Lung (tissue), 12 donors: ENCODE measurements around the gene NOS3. TPM values are rescaled to one million over a fixed set of nuclear protein-coding genes. Genes with fewer than 3 reads are reported as not detected.

Source experiments
- ATAC-seq: fragments of 200-7000 bp; cut with Tn5 transposase; one replicate; pipeline ENCODE4 v1.9.1; 2020; ENCODE audit warnings: moderate number of reproducible peaks; ENCODE audit not compliant: insufficient read depth, low FRiP score
- DNase-seq, 3 donors: peaks; one replicate each; pipeline ENCODE4 v3.0.0-alpha.2; 2013 to 2017
- H3K27ac ChIP-seq, 2 donors: one replicate each; pipeline ENCODE4 v1.5.1; 2013; ENCODE audit warnings: mild to moderate bottlenecking in 2 of 2, moderate library complexity in 2 of 2, control low read depth in 1 of 2, inconsistent platforms in 1 of 2, low read depth in 1 of 2, low read length in 1 of 2
- H3K27me3 ChIP-seq, 3 donors: one replicate each; pipeline ENCODE4 v1.5.1; 2013; ENCODE audit warnings: low read length in 2 of 3; ENCODE audit not compliant: control insufficient read depth in 3 of 3, insufficient read depth in 3 of 3
- H3K36me3 ChIP-seq, 4 donors: one replicate each; pipeline ENCODE4 v1.5.1; 2013; ENCODE audit warnings: low read length in 4 of 4, mild to moderate bottlenecking in 1 of 4, moderate library complexity in 1 of 4; ENCODE audit not compliant: control insufficient read depth in 4 of 4, insufficient read depth in 4 of 4
- H3K4me1 ChIP-seq, 5 donors: one replicate each; pipeline ENCODE4 v1.5.1; 2013; ENCODE audit warnings: low read length in 5 of 5, mild to moderate bottlenecking in 2 of 5, moderate library complexity in 1 of 5; ENCODE audit not compliant: control insufficient read depth in 5 of 5, insufficient read depth in 5 of 5
- H3K4me3 ChIP-seq: one replicate; pipeline ENCODE4 v1.5.1; 2013; ENCODE audit warnings: mild to moderate bottlenecking, control low read depth, moderate library complexity
- H3K9ac ChIP-seq, 2 donors: one replicate each; pipeline ENCODE4 v1.5.1; 2013; ENCODE audit warnings: low read length in 2 of 2, control low read depth in 1 of 2; ENCODE audit not compliant: insufficient read depth in 1 of 2
- H3K9me3 ChIP-seq, 4 donors: one replicate each; pipeline ENCODE4 v1.5.1; 2013; ENCODE audit warnings: low read length in 3 of 4, mild to moderate bottlenecking in 1 of 4, moderate library complexity in 1 of 4; ENCODE audit not compliant: control insufficient read depth in 4 of 4, insufficient read depth in 3 of 4
- WGBS, 2 donors: extraction: QIAGEN DNeasy Blood & Tissue Kit; methylation state at CpG; one replicate each; pipeline ENCODE4 v1.1.7; 2013; 5-methylcytosine and 5-hydroxymethylcytosine counted together
- polyA plus RNA-seq, 2 donors: library from polyadenylated mRNA; stranded (reverse); fragments of 200-250 nt; gene quantifications; one replicate each; pipeline ENCODE4 v1.2.1, GENCODE V29; 2013
- total RNA-seq, 2 donors: library from RNA; depleted of rRNA in 1 of 2; stranded (reverse); fragments of >200 nt in 1 of 2; gene quantifications; one replicate each; pipeline ENCODE4 v1.2.1, GENCODE V29; 2014 to 2021
- TF ChIP-seq, protein P1 (sequence below): IDR thresholded peaks from 2 replicates; pipeline ENCODE4 v1.5.1; 2012; ENCODE audit warnings: mild to moderate bottlenecking; ENCODE audit errors: control extremely low read depth, extremely low read depth
- donor health status: control.
- donor health status: control.
- donor health status: Bipolar disorder and iron deficiency.
- donor health status: healthy.
- donor health status: DM: yes; HTN: yes; CAD: no.

Gene NOS3
- total and polyA plus RNA-seq, 4 donors = 9.3 to 31.0 (median 11.9) TPM

DNA sequence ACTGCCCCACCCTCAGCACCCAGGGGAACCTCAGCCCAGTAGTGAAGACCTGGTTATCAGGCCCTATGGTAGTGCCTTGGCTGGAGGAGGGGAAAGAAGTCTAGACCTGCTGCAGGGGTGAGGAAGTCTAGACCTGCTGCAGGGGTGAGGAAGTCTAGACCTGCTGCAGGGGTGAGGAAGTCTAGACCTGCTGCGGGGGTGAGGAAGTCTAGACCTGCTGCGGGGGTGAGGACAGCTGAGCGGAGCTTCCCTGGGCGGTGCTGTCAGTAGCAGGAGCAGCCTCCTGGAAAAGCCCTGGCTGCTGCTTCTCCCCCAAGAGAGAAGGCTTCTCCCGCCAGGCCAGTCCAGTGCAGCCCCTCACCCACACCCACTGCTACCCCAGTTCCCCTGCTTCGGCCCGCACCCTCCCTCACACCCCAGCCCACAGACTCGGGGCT lies 6.3 kb downstream of the NOS3 start:
- Histone ChIP-seq H3K4me3 (no peak overlapping the region), H3K36me3 (peaks cover 0 to 6% (median 0%) of the 10 kb centered on the region in 4 donors), H3K27ac (no peak overlapping the region), H3K27me3 (no peaks in the 10 kb centered on the region), H3K9me3 (no peaks in the 10 kb centered on the region), H3K9ac (no peak overlapping the region), H3K4me1 (peaks cover 0 to 33% (median 10%) of the 10 kb centered on the region in 5 donors)
- WGBS, 2 donors = 76 to 79% methylated on average over 5 to 8 of the region's 8 CpGs
- DNase-seq = no peak
- TF ChIP-seq, protein P1, sequence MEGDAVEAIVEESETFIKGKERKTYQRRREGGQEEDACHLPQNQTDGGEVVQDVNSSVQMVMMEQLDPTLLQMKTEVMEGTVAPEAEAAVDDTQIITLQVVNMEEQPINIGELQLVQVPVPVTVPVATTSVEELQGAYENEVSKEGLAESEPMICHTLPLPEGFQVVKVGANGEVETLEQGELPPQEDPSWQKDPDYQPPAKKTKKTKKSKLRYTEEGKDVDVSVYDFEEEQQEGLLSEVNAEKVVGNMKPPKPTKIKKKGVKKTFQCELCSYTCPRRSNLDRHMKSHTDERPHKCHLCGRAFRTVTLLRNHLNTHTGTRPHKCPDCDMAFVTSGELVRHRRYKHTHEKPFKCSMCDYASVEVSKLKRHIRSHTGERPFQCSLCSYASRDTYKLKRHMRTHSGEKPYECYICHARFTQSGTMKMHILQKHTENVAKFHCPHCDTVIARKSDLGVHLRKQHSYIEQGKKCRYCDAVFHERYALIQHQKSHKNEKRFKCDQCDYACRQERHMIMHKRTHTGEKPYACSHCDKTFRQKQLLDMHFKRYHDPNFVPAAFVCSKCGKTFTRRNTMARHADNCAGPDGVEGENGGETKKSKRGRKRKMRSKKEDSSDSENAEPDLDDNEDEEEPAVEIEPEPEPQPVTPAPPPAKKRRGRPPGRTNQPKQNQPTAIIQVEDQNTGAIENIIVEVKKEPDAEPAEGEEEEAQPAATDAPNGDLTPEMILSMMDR = no peak
- ATAC-seq = no peak

- no peak for ATAC-seq
- DNase-seq = no peak
- no peaks in the 10 kb centered on the region for H3K9me3 ChIP-seq
- 90 to 93% methylated on average over 5 of the region's 5 CpGs for whole genome bisulfite sequencing, 2 donors
- no peak overlapping the region for H3K9ac ChIP-seq
- TF ChIP-seq, protein P1 = no peak
- H3K4me3 ChIP-seq = no peak overlapping the region
- H3K36me3 ChIP-seq = peaks cover 0 to 6% (median 0%) of the 10 kb centered on the region in 4 donors
- no peaks in the 10 kb centered on the region for H3K27me3 ChIP-seq
- H3K27ac ChIP-seq = no peak overlapping the region
- peaks cover 0 to 33% (median 9%) of the 10 kb centered on the region in 5 donors for H3K4me1 ChIP-seq
Observed at GRCh38 chr7:150997817-150998216, 7.0 kb downstream of the NOS3 start.

GRCh38 chr7:150998341-150998740 lies 7.5 kb downstream of the NOS3 start:
- H3K9me3 ChIP-seq = no peaks in the 10 kb centered on the region
- TF ChIP-seq, protein P1 = no peak
- H3K27me3 ChIP-seq = no peaks in the 10 kb centered on the region
- WGBS, 2 donors = 88 to 92% methylated on average over 20 of the region's 20 CpGs
- H3K4me3 ChIP-seq = no peak overlapping the region
- ATAC-seq = no peak
- DNase-seq = no peak
- no peak overlapping the region for H3K27ac ChIP-seq
- peaks cover 0 to 6% (median 0%) of the 10 kb centered on the region in 4 donors for H3K36me3 ChIP-seq
- peaks cover 0 to 30% (median 9%) of the 10 kb centered on the region in 5 donors for H3K4me1 ChIP-seq
- H3K9ac ChIP-seq = no peak overlapping the region

DNA sequence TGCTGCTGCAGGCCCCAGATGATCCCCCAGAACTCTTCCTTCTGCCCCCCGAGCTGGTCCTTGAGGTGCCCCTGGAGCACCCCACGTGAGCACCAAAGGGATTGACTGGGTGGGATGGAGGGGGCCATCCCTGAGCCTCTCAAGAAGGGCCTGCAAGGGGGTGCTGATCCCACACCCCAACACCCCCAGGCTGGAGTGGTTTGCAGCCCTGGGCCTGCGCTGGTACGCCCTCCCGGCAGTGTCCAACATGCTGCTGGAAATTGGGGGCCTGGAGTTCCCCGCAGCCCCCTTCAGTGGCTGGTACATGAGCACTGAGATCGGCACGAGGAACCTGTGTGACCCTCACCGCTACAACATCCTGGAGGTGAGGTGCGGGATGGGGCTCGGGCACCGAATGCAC lies 8.2 kb downstream of the NOS3 start:
- Histone ChIP-seq H3K36me3 (peaks cover 0 to 6% (median 0%) of the 10 kb centered on the region in 4 donors), H3K27me3 (no peaks in the 10 kb centered on the region), H3K4me3 (no peak overlapping the region), H3K4me1 (peaks cover 0 to 25% (median 7%) of the 10 kb centered on the region in 5 donors), H3K9me3 (no peaks in the 10 kb centered on the region), H3K9ac (no peak overlapping the region), H3K27ac (no peak overlapping the region)
- 94 to 96% methylated on average over 12 of the region's 12 CpGs for WGBS, 2 donors
- DNase-seq (no peak), ATAC-seq (no peak)
- TF ChIP-seq, protein P1 = no peak
